Smooth muscle cell (in vitro differentiated cells): ENCODE results near the gene MME. TPM values are rescaled to one million over a fixed set of nuclear protein-coding genes. Genes with fewer than 3 reads are reported as not detected.

ENCODE experiments used
- DNase-seq: peaks from one replicate; lab custom pipeline; 2025; ENCODE audit not compliant: unreplicated experiment; lab: John Stamatoyannopoulos, UW
- H2AFZ ChIP-seq: fragments of 200-600 bp; sonication (generic); 2 replicates; pipeline ENCODE4 v1.6.0; 2016; ENCODE audit warnings: antibody characterized with exemption, low read depth, mild to moderate bottlenecking
- H3F3A ChIP-seq: fragments of 200-600 bp; sonication (generic); 2 replicates; pipeline ENCODE4 v1.6.0; 2017; ENCODE audit warnings: antibody characterized with exemption, low read depth
- H3K27ac ChIP-seq: fragments of 200-600 bp; sonication (generic); 2 replicates; pipeline ENCODE4 v1.5.1; 2016; ENCODE audit warnings: low read depth, mild to moderate bottlenecking
- H3K27me3 ChIP-seq: fragments of 200-600 bp; sonication (generic); 2 replicates; pipeline ENCODE4 v1.6.1; 2016; ENCODE audit warnings: low read depth, mild to moderate bottlenecking
- H3K36me3 ChIP-seq: fragments of 200-600 bp; sonication (generic); 2 replicates; pipeline ENCODE4 v1.5.1; 2016; ENCODE audit warnings: low read depth
- H3K4me1 ChIP-seq: fragments of 200-600 bp; sonication (generic); 2 replicates; pipeline ENCODE4 v1.5.1; 2016; ENCODE audit warnings: low read depth
- H3K4me2 ChIP-seq: fragments of 200-600 bp; sonication (generic); 2 replicates; pipeline ENCODE4 v1.6.0; 2016; ENCODE audit warnings: mild to moderate bottlenecking
- H3K4me3 ChIP-seq: fragments of 200-600 bp; sonication (generic); 2 replicates; pipeline ENCODE4 v1.5.1; 2016; ENCODE audit warnings: mild to moderate bottlenecking
- H3K79me2 ChIP-seq: fragments of 200-600 bp; sonication (generic); 2 replicates; pipeline ENCODE4 v1.6.0; 2016; ENCODE audit warnings: low read depth, mild to moderate bottlenecking
- H3K9ac ChIP-seq: fragments of 200-600 bp; sonication (generic); 2 replicates; pipeline ENCODE4 v1.6.0; 2016; ENCODE audit warnings: low read depth
- H3K9me3 ChIP-seq: fragments of 200-600 bp; sonication (generic); replicated peaks from 2 replicates; pipeline ENCODE4 v1.5.1; 2016; ENCODE audit warnings: low read depth
- H4K20me1 ChIP-seq: fragments of 200-600 bp; sonication (generic); 2 replicates; pipeline ENCODE4 v1.6.0; 2016; ENCODE audit warnings: low read depth
- WGBS: methylation state at CpG from one replicate; pipeline ENCODE4 v1.1.7; 2016; ENCODE audit warnings: low lambda C conversion rate; 5-methylcytosine and 5-hydroxymethylcytosine counted together
- polyA plus RNA-seq: library from polyadenylated mRNA; unstranded; fragments of >200 nt; fragmentation: Nextera tagmentation; extraction: Ambion mirVana; gene quantifications from 2 replicates; pipeline ENCODE4 v1.2.1, GENCODE V29; 2016
- total RNA-seq: library from RNA; depleted of rRNA; stranded (reverse); fragments of >200 nt; gene quantifications from 2 replicates; pipeline ENCODE4 v1.2.3, GENCODE V29; 2014
- TF ChIP-seq, protein P1 (sequence below): fragments of 200-600 bp; sonication (generic); IDR thresholded peaks from 2 replicates; pipeline ENCODE4 v1.5.1; 2017; ENCODE audit warnings: borderline replicate concordance, mild to moderate bottlenecking, antibody characterized with exemption; ENCODE audit not compliant: insufficient read depth, poor library complexity, severe bottlenecking

Gene MME
- total and polyA plus RNA-seq, 2 experiments from 2014 or later = 79.2 to 136 TPM

DNA sequence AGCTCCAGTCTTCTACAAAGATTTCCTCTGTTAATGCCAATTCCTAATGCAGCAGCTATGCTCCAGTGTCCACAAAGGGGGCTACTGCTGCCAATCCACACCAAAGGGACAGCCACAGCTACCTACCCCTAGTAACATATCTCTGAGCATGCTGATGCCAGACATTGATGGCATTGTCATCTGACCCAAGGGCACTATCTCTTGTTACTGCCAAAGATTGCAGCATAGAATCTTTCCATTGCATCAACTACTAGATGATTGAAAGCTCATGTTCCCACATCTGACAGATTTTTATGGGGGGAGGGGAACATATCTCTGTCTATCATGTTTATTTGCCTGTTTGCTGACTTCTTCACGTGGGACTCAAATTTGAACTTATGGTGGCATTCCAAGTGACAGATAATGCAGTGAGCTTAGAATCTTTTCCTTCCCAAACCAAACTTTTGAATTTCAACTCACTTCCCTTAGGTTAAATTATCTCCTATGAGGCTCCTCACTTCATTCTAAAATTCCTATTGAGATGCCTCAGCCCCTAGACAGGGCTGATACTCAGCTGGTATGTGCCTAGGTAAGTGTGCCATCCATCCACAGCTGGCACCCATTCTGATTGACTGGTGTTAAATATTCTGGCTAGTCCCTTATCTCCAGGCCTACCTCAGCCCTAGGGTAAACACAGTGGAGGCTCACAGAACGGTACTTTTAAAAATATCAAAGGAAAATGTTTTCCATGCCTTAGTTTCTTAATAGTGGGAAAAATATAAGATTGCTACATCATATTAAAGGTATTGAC, 113.0 kb downstream of the MME start:
- Histone ChIP-seq H2AFZ (no peak overlapping the region), H3K79me2 (no peaks in the 10 kb centered on the region), H3K9me3 (no peaks in the 10 kb centered on the region), H3F3A (no peaks in the 10 kb centered on the region), H3K4me3 (no peak overlapping the region), H3K36me3 (no peaks in the 10 kb centered on the region), H3K4me2 (no peak overlapping the region), H4K20me1 (no peaks in the 10 kb centered on the region), H3K27me3 (no peaks in the 10 kb centered on the region), H3K4me1 (no peaks in the 10 kb centered on the region), H3K9ac (no peak overlapping the region), H3K27ac (no peak overlapping the region)
- DNase-seq = no peak
- WGBS = 85% methylated on average over 2 of the region's 2 CpGs
- TF ChIP-seq, protein P1, sequence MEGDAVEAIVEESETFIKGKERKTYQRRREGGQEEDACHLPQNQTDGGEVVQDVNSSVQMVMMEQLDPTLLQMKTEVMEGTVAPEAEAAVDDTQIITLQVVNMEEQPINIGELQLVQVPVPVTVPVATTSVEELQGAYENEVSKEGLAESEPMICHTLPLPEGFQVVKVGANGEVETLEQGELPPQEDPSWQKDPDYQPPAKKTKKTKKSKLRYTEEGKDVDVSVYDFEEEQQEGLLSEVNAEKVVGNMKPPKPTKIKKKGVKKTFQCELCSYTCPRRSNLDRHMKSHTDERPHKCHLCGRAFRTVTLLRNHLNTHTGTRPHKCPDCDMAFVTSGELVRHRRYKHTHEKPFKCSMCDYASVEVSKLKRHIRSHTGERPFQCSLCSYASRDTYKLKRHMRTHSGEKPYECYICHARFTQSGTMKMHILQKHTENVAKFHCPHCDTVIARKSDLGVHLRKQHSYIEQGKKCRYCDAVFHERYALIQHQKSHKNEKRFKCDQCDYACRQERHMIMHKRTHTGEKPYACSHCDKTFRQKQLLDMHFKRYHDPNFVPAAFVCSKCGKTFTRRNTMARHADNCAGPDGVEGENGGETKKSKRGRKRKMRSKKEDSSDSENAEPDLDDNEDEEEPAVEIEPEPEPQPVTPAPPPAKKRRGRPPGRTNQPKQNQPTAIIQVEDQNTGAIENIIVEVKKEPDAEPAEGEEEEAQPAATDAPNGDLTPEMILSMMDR = no peak

DNA sequence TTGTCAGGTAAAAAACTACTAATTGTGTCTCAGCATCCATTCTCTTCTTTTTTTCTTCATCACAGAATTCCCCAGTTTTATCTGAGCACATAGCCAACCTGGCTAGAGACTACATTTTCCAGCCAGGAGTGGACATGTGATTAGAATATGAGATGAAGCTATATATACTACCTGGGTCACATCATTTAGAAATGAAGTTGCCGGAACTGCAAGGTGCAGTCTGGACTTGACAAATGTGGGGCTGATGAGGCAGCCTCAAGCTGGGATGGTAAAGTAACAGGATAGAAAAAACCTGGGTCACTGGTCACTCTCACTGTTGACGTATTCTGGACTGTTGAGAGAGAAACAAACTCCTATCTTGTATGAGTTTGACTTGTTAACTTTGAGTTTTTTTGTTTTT, 113.7 kb downstream of the MME start:
- Histone ChIP-seq H3K4me1 (no peaks in the 10 kb centered on the region), H4K20me1 (no peaks in the 10 kb centered on the region), H2AFZ (no peak overlapping the region), H3F3A (no peaks in the 10 kb centered on the region), H3K36me3 (no peaks in the 10 kb centered on the region), H3K79me2 (no peaks in the 10 kb centered on the region), H3K9ac (no peak overlapping the region), H3K27me3 (no peaks in the 10 kb centered on the region), H3K27ac (no peak overlapping the region), H3K4me3 (no peak overlapping the region), H3K4me2 (no peak overlapping the region), H3K9me3 (no peaks in the 10 kb centered on the region)
- TF ChIP-seq, protein P1 = no peak
- DNase-seq = no peak
- 97% methylated on average over 2 of the region's 2 CpGs for WGBS

DNA sequence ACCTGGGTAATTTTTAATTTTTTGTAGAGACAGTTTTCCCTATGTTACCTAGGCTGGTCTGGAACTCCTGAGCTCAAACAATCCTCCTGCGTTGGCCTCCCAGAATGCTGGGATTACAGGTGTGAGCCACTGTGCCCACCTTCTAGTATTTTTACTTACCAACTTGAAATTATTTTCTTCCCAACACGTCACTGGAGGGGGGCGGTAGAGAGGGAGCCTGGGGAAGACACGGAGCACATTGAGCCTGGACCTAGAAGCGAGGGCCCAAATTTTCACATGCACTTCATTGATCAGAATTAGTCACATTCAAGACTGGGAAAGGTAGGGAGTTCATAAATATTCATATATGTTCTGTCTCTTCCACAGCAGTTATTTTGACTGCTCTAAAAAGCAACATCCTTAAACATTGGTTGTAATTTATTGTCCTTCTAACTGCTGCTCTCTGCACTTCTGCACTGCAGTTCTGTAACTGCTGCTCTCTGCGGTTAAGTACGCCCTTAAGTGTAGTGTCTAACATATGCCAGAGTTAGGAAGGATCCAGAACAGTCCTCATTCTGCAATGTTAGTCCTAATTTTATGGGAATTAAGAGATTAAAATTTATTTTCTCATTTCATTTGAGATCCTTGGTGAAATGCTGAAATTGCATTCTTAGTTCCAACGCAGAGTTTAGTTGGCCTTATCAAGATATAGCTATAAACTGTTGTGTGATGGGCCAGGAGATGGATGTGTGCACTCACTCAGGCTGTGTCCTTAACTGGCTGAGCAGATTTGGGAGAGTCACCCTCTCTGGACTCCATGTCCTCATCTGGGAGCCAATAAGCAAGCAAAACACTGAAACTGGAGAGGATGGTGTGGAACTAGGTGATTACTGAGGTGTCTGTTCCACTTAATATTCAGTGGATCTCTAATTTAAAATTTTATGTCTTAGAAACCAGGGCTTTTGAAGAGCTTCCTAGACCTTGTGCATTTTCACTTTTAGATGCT, 115.1 kb downstream of the MME start:
- H3K9me3 ChIP-seq = no peaks in the 10 kb centered on the region
- H3K79me2 ChIP-seq = no peaks in the 10 kb centered on the region
- no peaks in the 10 kb centered on the region for H3F3A ChIP-seq
- H4K20me1 ChIP-seq = no peaks in the 10 kb centered on the region
- 82% methylated on average over 8 of the region's 8 CpGs for WGBS
- no peaks in the 10 kb centered on the region for H3K27me3 ChIP-seq
- TF ChIP-seq, protein P1 = no peak
- H3K27ac ChIP-seq = no peak overlapping the region
- DNase-seq = no peak
- H3K36me3 ChIP-seq = no peaks in the 10 kb centered on the region
- H3K4me2 ChIP-seq = no peak overlapping the region
- H3K4me3 ChIP-seq = no peak overlapping the region
- H2AFZ ChIP-seq = no peak overlapping the region
- H3K9ac ChIP-seq = no peak overlapping the region
- H3K4me1 ChIP-seq = no peaks in the 10 kb centered on the region
